SIG-M5 (cell line): ENCODE measurements around the gene UGT1A8.
"Not testable (repeated sequence)": the region's sequence is repeated elsewhere in the genome, so short reads cannot be mapped to it uniquely, and the experiment has no call there.

Source experiments
- DNase-seq: peaks from one replicate; lab custom pipeline; 2025; lab: John Stamatoyannopoulos, UW

The UGT1A8 gene

DNA sequence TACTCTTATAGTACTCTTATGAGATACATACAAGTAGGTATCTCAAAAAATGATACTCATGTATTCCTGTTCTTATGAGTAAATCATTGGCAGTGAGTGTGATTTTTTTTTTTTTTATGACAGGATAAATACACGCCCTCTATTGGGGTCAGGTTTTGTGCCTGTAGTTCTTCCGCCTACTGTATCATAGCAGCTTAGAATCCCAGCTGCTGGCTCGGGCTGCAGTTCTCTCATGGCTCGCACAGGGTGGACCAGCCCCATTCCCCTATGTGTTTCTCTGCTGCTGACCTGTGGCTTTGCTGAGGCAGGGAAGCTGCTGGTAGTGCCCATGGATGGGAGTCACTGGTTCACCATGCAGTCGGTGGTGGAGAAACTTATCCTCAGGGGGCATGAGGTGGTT is at the start of gene UGT1A8:
Gene UGT1A8 (plus strand): TSS at position 158 of the 400 bp plus-strand sequence. CDS start 75 bp downstream, at position 233.
- DNase-seq: not testable (repeated sequence)

DNA sequence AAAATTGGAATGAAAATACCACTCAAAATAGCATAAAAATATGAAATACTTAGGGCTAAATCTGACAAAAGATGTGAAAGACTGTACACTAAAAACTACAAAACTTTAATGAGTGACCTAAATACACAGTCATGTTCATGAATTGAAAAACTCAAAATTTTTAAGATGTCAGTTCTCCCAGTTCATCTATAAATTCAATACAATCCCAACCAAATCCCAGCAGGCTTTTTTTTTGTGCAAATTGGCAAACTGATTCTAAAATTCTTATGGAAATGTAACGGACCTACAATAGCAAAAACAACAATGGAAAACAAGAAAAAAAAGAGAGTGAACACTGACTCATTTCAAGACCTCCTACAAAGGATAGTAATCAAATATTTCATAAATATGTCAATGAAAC is 46.4 kb upstream of the UGT1A8 start:
- DNase-seq: no peak

DNA sequence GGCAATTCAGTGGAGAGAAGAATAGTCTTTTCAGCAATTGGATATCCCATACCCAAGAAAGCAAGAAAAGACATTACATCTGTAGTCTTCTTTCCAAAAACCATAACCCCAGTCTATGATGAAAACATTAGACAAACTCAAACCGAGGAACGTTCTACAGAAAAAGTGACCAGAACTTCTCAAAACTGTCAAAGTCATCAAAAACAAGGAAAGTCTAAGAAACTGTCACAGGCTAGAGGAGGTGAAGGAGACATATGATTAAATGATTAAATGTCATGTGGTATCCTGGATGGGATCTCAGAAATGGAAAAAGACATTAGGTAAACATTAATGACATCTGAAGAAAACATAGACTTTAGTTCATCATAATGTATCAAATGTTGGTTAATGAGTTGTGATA is 46.0 kb upstream of the UGT1A8 start:
- DNase-seq: no peak

DNA sequence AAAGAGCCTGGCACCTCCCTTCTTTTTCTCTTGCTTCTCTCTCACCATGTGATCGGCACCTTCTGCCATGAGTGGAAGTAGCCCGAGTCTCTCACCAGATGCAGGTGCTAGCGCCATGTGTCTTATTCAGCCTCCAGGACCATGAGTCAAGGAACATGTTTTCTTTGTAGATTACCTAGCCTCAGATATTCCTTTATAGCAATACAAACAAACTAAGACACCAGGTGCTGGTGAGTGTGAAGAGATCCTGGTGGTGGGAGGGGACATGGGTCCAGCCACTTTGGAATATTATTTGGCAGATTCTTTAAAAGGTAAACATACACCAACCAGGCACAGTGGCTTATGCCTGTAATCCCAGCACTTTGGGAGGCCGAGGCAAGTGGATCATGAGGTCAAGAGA is 45.0 kb upstream of the UGT1A8 start:
- no peak for DNase-seq

DNA sequence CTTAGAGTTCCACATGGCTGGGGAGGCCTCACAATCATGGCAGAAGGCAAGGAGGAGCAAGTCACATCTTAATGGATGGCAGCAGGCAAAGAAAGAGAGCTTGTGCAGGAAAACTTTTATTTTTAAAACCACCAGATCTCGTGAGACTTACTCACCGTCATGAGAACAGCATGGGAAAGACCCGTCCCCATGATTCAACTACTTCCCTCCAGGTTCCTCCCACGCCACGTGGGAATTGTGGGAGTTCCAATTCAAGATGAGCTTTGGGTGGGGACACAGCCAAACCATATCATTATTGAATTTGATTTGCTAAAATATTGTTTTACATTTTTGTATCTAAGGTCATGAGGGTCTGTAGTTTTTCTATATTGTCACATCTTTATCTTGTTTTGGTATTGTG is 40.1 kb upstream of the UGT1A8 start:
- DNase-seq: not testable (repeated sequence)

DNA sequence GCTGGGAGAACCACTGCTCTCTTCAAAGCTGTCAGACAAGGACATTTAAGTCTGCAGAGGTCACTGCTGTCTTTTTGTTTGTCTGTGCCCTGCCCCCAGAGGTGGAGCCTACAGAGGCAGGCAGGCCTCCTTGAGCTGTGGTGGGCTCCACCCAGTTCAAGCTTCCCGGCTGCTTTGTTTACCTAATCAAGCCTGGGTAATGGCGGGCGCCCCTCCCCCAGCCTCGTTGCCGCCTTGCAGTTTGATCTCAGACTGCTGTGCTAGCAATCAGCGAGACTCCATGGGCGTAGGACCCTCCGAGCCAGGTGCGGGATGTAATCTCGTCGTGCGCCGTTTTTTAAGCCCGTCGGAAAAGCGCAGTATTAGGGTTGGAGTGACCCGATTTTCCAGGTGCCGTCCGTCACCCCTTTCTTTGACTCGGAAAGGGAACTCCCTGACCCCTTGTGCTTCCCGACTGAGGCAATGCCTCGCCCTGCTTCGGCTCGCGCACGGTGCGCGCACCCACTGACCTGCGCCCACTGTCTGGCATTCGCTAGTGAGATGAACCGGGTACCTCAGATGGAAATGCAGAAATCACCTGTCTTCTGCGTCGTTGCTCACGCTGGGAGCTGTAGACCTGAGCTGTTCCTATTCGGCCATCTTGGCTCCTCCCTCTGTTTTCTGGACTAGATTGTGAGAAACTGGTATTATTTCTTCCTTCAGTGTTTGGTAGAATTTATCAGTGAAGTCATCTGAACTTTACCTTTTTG is 34.0 kb upstream of the UGT1A8 start:
- DNase-seq: not testable (repeated sequence)

DNA sequence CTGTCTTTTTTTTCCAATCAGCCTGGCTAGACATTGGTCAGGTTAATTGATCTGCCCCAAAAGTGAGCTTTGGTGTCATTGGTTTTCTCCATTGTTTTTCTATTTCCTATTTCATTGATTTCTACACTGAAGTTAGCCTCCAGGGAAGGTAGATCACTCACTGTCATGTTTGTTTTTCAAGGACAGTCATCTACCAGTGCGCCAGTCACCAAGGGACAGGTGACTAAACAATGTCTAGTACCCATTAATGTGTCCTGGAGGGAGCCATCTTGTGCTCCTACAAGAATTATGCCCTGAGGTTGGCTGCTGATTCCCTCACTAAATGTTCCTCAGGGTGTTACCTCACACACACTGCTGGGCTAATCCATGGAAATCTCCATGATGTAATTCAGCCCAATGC is 33.2 kb upstream of the UGT1A8 start:
- DNase-seq: no peak

DNA sequence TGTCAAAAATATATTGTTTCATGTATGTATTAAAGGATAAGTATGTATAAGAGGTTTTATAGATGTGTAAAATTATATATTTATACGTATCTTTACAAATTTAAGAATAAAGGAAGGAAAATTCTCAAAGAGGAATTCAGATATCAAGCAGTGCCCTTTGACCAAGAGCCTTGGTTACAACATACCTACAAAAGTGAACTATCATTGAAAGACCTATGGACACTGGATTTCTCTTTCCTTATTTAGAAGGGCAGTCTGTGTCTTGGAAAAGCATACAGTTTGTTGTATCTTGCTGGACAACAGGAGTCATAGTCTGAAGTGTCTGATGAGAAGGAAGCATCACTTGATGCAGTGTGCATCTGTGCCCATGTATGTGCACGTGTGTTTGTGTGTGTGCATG is 29.0 kb upstream of the UGT1A8 start:
- DNase-seq: no peak

DNA sequence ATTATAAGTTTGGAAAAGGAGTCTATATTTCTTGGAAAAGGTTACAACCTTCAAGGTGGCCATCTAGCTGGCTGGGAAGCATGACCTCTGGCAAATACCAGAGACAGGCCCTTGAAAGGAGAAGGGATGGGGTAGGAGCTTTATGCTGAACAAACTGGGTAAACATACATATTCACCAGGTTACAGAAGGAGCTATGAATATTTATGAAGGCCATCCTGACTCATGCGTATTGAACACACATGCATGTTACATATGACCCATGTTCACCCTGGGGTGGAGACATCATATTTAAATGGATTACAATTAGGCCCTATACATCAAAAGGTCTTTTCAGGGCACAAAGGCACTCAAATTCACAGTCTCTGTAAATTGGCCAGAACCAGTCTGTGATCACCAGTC is 24.7 kb upstream of the UGT1A8 start:
- DNase-seq: not testable (repeated sequence)

DNA sequence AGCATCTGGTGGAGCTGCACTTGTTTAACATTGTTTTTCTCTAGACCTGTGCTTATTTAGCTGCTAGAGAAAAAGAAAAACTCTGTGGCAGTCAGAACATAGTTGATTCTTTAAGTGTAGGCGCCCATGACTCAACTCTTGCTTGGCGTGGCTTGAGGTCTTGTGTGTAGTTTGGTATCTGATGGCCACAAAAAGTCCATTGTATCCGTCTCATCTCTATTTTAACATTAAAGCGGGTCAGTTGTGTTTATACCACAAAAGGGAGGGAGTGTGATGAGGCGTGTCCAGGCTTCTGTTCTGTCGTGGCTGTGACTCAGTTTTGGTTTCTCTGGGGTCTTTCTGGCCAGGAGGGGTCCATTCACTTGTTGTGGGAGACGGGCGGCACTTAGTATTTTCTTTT is 24.2 kb upstream of the UGT1A8 start:
- DNase-seq: no peak

DNA sequence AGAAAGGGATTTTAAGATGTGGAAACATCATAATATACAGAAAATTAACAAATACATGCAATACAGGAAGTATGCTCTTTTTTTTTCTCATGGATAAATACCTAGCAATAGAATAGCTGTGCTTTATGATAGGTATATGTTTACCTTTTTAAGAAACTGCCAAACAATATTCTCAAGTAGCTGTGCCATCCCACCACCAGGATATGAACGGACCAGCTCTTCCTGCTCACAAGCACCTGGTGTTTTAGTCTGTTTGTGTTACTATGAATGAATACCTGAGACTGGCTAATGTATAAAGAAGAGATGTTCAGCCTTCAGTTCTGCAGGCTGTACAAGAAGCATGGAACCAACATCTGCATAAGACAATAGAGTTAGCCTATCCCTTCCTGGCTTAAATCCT is 19.9 kb upstream of the UGT1A8 start:
- no peak for DNase-seq

DNA sequence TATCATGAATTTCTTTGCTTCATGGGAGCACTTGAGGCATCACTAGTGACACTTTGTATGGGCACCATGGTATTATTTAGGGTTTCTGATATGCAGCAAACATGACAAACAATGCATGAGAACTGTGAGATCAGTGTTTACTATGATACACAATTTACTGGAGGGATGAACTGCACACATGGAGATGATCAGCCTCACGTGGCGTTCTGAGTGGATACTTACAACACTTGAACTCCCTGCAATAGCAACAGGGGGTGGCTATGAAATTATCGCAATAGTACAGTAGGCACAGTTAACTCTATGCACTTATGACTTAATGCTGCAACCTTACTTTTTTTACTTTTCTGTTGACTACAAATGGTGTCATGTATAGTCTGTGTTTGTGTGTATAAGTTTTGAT is 18.5 kb upstream of the UGT1A8 start:
- DNase-seq: no peak

DNA sequence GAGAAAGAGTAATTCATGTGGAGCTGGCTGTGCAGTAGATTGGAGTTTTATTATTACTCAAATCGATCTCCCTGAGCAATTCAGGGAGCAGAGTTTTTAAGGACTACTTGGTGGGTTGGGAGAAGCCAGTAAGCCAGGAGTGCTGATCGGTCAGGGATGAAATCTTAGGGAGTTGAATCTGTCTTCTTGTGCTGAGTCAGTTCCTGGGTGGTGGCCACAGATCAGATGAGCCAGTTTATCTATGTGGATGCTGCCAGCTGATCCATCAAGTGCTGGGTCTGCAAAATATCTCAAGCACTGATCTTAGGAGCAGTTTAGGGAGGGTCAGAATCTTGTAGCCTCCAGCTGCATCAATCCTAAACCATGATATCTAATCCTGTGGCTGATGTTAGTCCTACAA is 17.0 kb upstream of the UGT1A8 start:
- DNase-seq: no peak

DNA sequence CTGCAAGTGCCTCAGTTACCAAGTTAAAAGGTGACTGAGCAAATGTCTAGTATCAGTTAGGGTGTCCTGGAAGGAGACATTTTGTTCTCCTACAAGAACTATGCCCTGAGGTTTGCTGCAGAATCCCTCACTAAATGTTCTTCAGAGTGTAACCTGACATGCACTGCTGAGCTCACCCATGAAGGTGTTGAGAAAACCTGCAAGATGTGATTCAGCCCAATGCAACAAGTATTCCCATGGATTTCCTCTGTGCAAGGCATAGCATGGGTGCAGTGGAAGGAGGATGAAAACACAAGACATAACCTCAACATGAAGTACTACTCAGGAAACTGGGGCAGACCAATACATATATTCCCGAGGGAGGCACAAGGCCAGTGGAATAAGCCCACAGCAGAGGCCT is 15.4 kb upstream of the UGT1A8 start:
- DNase-seq: no peak

DNA sequence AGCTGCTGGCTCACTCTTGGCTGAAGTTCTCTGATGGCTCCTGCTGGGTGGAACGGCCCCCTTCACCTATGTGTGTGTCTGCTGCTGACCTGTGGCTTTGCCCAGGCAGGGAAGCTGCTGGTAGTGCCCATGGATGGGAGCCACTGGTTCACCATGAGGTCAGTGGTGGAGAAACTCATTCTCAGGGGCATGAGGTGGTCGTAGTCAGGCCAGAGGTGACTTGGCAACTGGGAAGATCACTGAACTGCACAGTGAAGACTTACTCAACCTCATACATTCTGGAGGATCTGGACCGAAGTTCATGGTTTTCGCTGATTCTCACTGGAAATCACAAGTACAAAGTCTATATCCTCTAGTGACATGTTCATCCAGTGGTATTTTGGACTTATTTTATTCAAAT is 13.9 kb upstream of the UGT1A8 start:
- DNase-seq: no peak

DNA sequence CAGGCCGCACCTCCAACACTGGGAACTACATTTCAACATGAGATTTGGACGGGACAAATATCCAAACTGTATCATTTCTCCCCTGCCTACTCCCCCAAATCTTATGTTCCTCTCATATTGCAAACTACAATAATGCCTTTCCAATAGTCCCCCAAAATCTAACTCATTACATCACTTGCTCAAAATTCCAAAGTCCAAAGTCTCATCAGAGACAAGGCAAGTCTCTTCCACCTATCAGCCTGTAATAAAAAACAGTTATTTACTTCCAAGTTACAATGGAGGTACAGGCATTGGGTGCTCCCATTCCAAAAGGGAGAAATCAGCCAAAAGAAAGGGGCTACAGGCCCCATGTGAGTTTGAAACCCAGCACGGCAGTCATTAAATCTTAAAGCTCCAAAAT is 12.6 kb upstream of the UGT1A8 start:
- no peak for DNase-seq

DNA sequence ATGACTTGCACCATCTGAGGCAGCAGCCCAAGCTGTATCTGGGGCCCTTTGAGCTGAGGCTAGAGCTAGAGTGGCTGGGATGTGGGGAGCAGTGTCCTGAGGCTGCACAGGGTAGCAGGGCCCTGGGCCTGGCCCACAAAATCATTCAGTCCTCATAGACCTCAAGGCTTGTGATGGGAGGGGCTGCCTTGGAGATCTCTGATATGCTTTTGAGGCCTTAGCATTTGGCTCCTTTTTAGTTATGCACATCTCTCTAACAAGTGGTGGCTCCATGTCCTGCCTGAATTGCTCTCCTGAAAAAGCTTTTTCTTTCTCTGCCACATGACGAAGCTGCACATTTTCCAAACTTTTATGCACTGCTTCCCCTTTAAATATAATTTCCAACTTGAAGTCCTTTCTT is 11.8 kb upstream of the UGT1A8 start:
- no peak for DNase-seq

DNA sequence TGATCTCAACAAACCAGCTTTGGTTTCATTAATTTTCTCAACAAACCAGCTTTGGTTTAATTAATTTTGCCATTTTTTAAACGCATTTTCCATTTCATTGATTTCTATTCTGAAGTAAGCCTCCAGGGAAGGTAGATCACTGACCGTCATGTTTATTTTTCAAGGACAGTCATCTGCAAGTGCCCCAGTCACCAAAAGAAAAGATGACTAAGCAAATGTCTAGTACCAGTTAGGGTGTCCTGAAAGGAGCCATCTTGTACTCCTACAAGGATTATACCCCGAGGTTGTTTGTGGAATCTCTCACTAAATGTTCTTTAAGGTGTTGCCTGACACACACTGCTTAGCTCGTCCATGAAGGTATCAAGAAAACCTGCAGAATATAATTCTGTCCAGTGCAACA is 6.1 kb upstream of the UGT1A8 start:
- no peak for DNase-seq

DNA sequence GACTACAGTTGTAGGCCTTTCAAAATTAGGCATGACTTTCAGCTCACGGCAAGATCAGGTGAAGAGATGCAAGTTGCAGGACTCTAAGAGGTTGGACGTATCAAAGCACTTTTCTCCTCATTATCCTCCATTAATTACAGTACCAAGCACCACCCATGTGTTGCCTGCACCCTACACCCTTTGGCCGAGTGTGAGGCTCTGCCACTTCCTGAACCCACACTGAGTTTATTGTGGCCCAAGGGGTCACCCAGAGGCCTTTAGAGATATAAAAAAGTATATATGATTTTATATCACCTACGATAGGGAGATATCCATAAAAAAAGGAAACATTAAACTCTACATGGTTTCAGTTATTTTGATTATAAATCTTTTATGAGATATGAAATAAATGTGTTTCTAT is 2.8 kb downstream of the UGT1A8 start:
- no peak for DNase-seq

DNA sequence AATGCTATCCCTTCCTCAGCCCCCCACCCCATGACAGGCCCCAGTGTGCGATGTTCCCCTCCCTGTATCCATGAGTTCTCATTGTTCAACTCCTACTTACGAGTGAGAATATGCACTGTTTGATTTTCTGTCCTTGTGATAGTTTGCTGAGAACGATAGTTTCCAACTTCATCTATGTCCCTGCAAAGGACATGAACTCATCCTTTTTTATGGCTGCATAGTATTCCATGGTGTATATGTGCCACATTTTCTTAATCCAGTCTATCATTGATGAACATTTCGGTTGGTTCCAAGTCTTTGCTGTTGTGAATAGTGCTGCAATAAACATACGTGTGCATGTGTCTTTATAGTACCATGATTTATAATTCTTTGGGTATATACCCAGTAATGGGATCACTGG is 4.4 kb downstream of the UGT1A8 start:
- not testable (repeated sequence) for DNase-seq

DNA sequence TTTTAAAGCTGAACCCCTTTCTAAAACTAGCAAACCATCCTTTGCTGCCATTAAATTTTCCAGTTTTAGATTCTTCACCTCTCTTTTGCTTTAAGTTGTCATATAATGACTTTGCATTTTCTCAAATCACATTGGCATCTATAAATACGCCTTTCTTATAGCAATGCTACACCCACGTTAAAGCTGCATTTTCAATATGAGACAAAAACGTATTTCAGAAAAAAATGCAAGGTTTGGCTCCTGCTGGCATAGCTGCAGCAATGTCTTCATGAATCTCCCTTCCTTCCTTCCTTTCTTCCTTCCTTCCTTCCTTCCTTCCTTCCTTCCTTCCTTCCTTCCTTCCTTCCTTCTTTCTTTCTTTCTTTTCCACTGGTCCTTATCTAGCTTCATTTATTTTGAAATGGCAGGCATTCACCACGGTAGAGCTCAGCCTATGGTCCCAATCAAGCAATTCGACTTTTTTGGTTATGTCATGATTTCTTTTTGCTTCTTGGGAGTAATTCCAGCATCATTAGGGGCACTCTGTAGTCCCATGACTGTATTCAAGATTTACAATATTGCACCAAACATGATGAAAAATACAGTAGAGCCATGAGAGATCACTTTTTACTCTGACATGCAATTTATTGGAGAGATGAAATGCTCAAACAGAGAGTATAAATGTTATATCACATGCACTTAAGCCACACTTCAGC is 10.0 kb downstream of the UGT1A8 start:
- DNase-seq: no peak

DNA sequence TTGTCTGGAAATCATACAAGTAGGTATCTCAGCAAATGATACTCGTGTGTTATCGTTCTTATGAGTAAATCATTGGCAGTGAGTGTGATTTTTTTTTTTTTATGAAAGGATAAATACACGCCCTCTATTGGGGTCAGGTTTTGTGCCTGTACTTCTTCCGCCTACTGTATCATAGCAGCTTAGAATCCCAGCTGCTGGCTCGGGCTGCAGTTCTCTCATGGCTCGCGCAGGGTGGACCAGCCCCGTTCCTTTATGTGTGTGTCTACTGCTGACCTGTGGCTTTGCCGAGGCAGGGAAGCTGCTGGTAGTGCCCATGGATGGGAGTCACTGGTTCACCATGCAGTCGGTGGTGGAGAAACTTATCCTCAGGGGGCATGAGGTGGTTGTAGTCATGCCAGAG is 18.9 kb downstream of the UGT1A8 start, which contains the start of gene UGT1A10:
Gene UGT1A10 (plus strand): TSS at position 143 of the 400 bp plus-strand sequence. CDS start 75 bp downstream, at position 218.
- not testable (repeated sequence) for DNase-seq

DNA sequence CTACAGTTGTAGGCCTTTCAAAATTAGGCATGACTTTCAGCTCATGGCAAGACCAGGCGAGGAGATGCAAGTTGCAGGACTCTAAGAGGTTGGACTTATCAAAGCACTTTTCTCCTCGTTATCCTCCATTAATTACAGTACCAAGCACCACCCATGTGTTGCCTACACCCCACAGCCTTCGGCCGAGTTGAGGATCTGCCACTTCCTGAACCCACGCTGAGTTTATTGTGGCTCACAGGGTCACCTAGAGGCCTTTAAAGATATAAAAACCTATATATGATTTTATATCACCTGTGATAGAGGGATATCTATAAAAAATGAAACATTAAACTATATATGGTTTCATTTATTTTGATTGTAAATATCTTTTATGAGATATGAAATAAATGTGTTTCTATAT is 21.4 kb downstream of the UGT1A8 start:
- DNase-seq: no peak

DNA sequence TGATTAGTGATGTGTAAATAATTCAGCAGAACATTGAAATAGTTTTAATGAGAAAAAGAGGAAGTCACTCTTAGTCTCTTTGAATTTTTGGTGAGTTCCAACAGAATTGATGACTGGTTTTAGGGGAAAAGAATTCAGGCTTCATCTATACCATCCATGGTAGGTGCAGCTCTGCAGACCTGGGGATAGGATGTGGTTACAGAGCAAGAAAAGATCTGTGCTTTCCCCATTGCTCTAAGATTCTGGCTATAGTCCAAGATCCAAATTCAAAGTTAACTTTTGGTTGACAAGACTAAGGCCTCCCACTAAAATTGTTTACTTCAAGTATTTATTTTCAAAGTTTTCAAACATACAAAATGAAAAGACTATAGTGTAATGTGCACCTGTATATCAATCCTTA is 22.4 kb downstream of the UGT1A8 start:
- no peak for DNase-seq
